HepG2 (cell line): ENCODE results near the gene PCBP2. TPM values are rescaled to one million over a fixed set of nuclear protein-coding genes. Genes with fewer than 3 reads are reported as not detected.
A peak's percentile ranks its signal among the peaks of the same experiment; 100 is the strongest.

Source experiments
- ATAC-seq: fragments of 200-7000 bp; cut with Tn5 transposase; 3 replicates; pipeline ENCODE4 v1.9.1; 2020; ENCODE audit warnings: mild to moderate bottlenecking, moderate library complexity
- BruUV-seq: library from RNA; stranded (reverse); fragments of 400-500 nt; replicated peaks from 2 replicates; lab custom pipeline; 2021; lab: Mats Ljungman, UMichigan
- CTCF ChIA-PET: fragments of 300-600 bp; formaldehyde crosslinking; extraction: SDS; loops from one replicate; lab custom pipeline; 2021; ENCODE audit warnings: low total read pairs, inconsistent platforms, low intra/inter-chr PET ratio; lab: Yijun Ruan, JAX
- POLR2A ChIA-PET: fragments of 350-600 bp; sonication (Branson Sonifier 250); formaldehyde crosslinking; loops from one replicate; lab custom pipeline; 2020; ENCODE audit warnings: antibody characterized with exemption, inconsistent platforms; lab: Yijun Ruan, JAX
- DNase-seq: peaks from one replicate; pipeline ENCODE4 v3.0.0-alpha.2; 2015; ENCODE audit warnings: low spot score
- FAIRE-seq: peaks from 3 replicates; lab custom pipeline; 2011; peaks lifted over from hg19 to GRCh38; lab: Jason Lieb, UNC
- H2AFZ ChIP-seq: one replicate; pipeline ENCODE4 v1.6.1; 2011; ENCODE audit warnings: low read length, inconsistent platforms
- H3K27ac ChIP-seq: fragments of 300-600 bp; 3 replicates; pipeline ENCODE4 v1.8.0; 2011; ENCODE audit warnings: mixed run types, mild to moderate bottlenecking, mixed read lengths, low read length, inconsistent platforms; ENCODE audit not compliant: insufficient read depth; ENCODE audit errors: extremely low read length
- H3K27me3 ChIP-seq, 2 experiments: fragments of 200-600 bp in 1 of 2; 2 replicates in 1 of 2; 3 replicates in 1 of 2; pipeline versions ENCODE4 v1.6.0 to v1.8.0; 2011; ENCODE audit warnings: low read length in 2 of 2, mild to moderate bottlenecking in 2 of 2, moderate library complexity in 2 of 2, inconsistent platforms in 1 of 2; ENCODE audit not compliant: insufficient read depth in 2 of 2, control insufficient read depth in 1 of 2
- H3K36me3 ChIP-seq, 2 experiments: fragments of 200-600 bp in 1 of 2; replicated peaks in 1 of 2; 2 replicates in 1 of 2; 3 replicates in 1 of 2; pipeline versions ENCODE4 v1.5.1 to v1.8.0; 2011; ENCODE audit warnings: low read length in 2 of 2, inconsistent platforms in 1 of 2; ENCODE audit not compliant: insufficient read depth in 2 of 2, control insufficient read depth in 1 of 2
- H3K4me1 ChIP-seq: 2 replicates; pipeline ENCODE4 v1.5.1; 2012; ENCODE audit warnings: low read length, inconsistent platforms; ENCODE audit not compliant: insufficient read depth
- H3K4me2 ChIP-seq: 2 replicates; pipeline ENCODE4 v1.6.0; 2011; ENCODE audit warnings: low read depth, low read length, inconsistent platforms
- H3K4me3 ChIP-seq, 3 experiments: fragments of 200-600 bp in 1 of 3; sonication (generic), shearing (Covaris generic) in 1 of 3; replicated peaks in 1 of 3; 2 replicates each; pipeline ENCODE4 v1.5.1; 2011 to 2016; ENCODE audit warnings: low read length in 3 of 3, inconsistent platforms in 2 of 3, low read depth in 2 of 3, mild to moderate bottlenecking in 2 of 3, control low read depth in 1 of 3, mixed read lengths in 1 of 3; ENCODE audit not compliant: insufficient read depth in 1 of 3
- H3K79me2 ChIP-seq: one replicate; pipeline ENCODE4 v1.6.1; 2011; ENCODE audit warnings: low read length, inconsistent platforms; ENCODE audit not compliant: insufficient read depth
- H3K9ac ChIP-seq: 2 replicates; pipeline ENCODE4 v1.6.0; 2011; ENCODE audit warnings: mild to moderate bottlenecking, low read depth, low read length, inconsistent platforms; ENCODE audit not compliant: insufficient read depth
- H3K9me3 ChIP-seq: 2 replicates; pipeline ENCODE4 v1.5.1; 2012; ENCODE audit warnings: mild to moderate bottlenecking, low read length
- H4K20me1 ChIP-seq: 2 replicates; pipeline ENCODE4 v1.6.0; 2011; ENCODE audit warnings: inconsistent platforms, mild to moderate bottlenecking, low read length, moderate library complexity; ENCODE audit not compliant: insufficient read depth
- ETV5 ChIP-seq: IDR thresholded peaks from 2 replicates; pipeline ENCODE4 v1.6.1; 2018; ENCODE audit warnings: missing biosample characterization, missing genetic modification reagents, inconsistent platforms, borderline replicate concordance
- HOXA3 ChIP-seq: sonication (generic); formaldehyde crosslinking; IDR thresholded peaks from 2 replicates; pipeline ENCODE4 v1.5.0; 2020; ENCODE audit warnings: missing genetic modification reagents
- IRF1 ChIP-seq: sonication (generic); formaldehyde crosslinking; IDR thresholded peaks from 2 replicates; pipeline ENCODE4 v1.4.0; 2020; ENCODE audit warnings: low read depth, mild to moderate bottlenecking, missing genetic modification reagents
- POLR2AphosphoS2 ChIP-seq: IDR thresholded peaks from 2 replicates; pipeline ENCODE4 v1.6.1; 2011; ENCODE audit warnings: low read depth, low read length, improper control_type of control experiment
- SCMH1 ChIP-seq: sonication (generic); formaldehyde crosslinking; IDR thresholded peaks from 2 replicates; pipeline ENCODE4 v1.9.0; 2021; ENCODE audit warnings: missing genetic modification reagents, mild to moderate bottlenecking, borderline replicate concordance
- SOX13 ChIP-seq, 3 experiments: fragments of 450-650 bp in 1 of 3; sonication (generic) in 1 of 3; formaldehyde crosslinking in 1 of 3; IDR thresholded peaks in 2 of 3; conservative IDR thresholded peaks in 1 of 3; 2 replicates each; pipeline versions ENCODE4 v1.5.0 to v1.6.1; 2016 to 2020; ENCODE audit warnings: antibody characterized with exemption in 1 of 3, mild to moderate bottlenecking in 1 of 3, missing compliant biosample characterization in 1 of 3, missing genetic modification reagents in 1 of 3, moderate library complexity in 1 of 3
- TBL1XR1 ChIP-seq: fragments of 150-350 bp; IDR thresholded peaks from 2 replicates; pipeline ENCODE4 v1.6.1; 2014; ENCODE audit warnings: borderline replicate concordance, low read length; ENCODE audit not compliant: partially characterized antibody
- ZEB1 ChIP-seq: IDR thresholded peaks from 2 replicates; pipeline ENCODE4 v1.6.1; 2012; ENCODE audit warnings: mild to moderate bottlenecking, low read depth, inconsistent platforms; ENCODE audit not compliant: insufficient replicate concordance
- ZNF225 ChIP-seq: sonication (generic); formaldehyde crosslinking; IDR thresholded peaks from 2 replicates; pipeline ENCODE4 v1.4.0; 2020; ENCODE audit warnings: mild to moderate bottlenecking, missing genetic modification reagents
- ZNF274 ChIP-seq: sonication (generic); formaldehyde crosslinking; IDR thresholded peaks from 2 replicates; pipeline ENCODE4 v1.5.1; 2020; ENCODE audit warnings: mild to moderate bottlenecking, missing genetic modification reagents
- ZNF546 ChIP-seq: sonication (generic); formaldehyde crosslinking; conservative IDR thresholded peaks from 2 replicates; pipeline ENCODE4 v1.8.1; 2023; ENCODE audit warnings: mild to moderate bottlenecking, missing genetic modification reagents
- ZNF772 ChIP-seq: sonication (generic); formaldehyde crosslinking; IDR thresholded peaks from 2 replicates; pipeline ENCODE4 v1.5.0; 2020; ENCODE audit warnings: mild to moderate bottlenecking, missing genetic modification reagents
- ZNF850 ChIP-seq: sonication (generic); formaldehyde crosslinking; conservative IDR thresholded peaks from 2 replicates; pipeline ENCODE4 v1.9.0; 2021; ENCODE audit warnings: mild to moderate bottlenecking, missing genetic modification reagents
- ZNF878 ChIP-seq: sonication (generic); formaldehyde crosslinking; IDR thresholded peaks from 2 replicates; pipeline ENCODE4 v1.8.1; 2023; ENCODE audit warnings: mild to moderate bottlenecking, missing genetic modification reagents, moderate library complexity
- WGBS: methylation state at CpG from one replicate; pipeline ENCODE4 v1.1.6; 2017; ENCODE audit warnings: low lambda C conversion rate; 5-methylcytosine and 5-hydroxymethylcytosine counted together
- in situ Hi-C: cut with HindIII; loops from 2 replicates; pipeline ENCODE4 v1.10.0; 2017; ENCODE audit warnings: low pct_unique_long_range_greater_than_20kb; ENCODE audit not compliant: extremely low pct_ligation_motif_present
- intact Hi-C: fragments of 100-400 bp; cut with micrococcal nuclease; formaldehyde crosslinking; loops from one replicate; pipeline ENCODE4 v1.10.0; 2022; ENCODE audit not compliant: unreplicated experiment
- polyA plus RNA-seq, 8 experiments: library from polyadenylated mRNA; depleted of rRNA in 3 of 8; stranded (reverse) in 7 of 8; unstranded in 1 of 8; fragments of >200 nt; fragmentation: Illumina TruSeq in 4 of 8; extraction: Trizol in 4 of 8; gene quantifications; 2 replicates each; pipeline versions ENCODE4 v1.2.1 to v1.2.3, GENCODE V29; 2011 to 2016; ENCODE audit warnings: low read depth in 4 of 8, missing spikeins in 1 of 8, mixed read lengths in 1 of 8; ENCODE audit not compliant: insufficient read depth in 1 of 8
- total RNA-seq, 5 experiments: library from RNA; depleted of rRNA; stranded (reverse); fragments of >200 nt; fragmentation: Illumina TruSeq; extraction: Trizol; gene quantifications; 2 replicates each; pipeline ENCODE4 v1.2.3, GENCODE V29; 2016; ENCODE audit warnings: low read depth in 1 of 5
- TF ChIP-seq, protein P1 (sequence below): sonication (generic); formaldehyde crosslinking; IDR thresholded peaks from 2 replicates; pipeline ENCODE4 v1.5.0; 2020; ENCODE audit warnings: missing genetic modification reagents
- TF ChIP-seq, protein P2 (sequence below): IDR thresholded peaks from 2 replicates; pipeline ENCODE4 v1.6.1; 2012; ENCODE audit warnings: low read depth, low read length, improper control_type of control experiment

The PCBP2 gene
- total and polyA plus RNA-seq, 2 of the 13 experiments (the other 11 are each of a cell fraction or from before 2014, with no cell fraction given): 154 to 345 TPM

DNA sequence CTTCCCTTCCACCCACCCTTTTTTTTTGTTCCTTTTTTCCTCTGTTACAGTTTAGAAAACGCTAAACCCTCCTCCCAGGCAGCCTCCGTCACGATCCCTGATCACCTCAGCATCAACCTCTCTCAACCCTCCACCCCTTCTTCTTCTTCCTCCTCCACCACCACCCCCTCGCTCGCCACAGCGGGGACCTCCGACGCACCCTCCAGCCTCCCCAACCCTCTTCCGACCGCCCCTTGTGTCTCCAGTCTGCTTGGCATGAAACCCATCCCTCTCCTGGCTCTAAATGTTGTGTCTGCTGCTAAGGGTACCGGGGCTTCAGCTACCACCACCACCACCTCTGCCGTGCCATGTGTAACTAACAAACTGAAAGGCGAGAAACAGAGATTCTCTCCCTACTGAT is 22.9 kb downstream of the PCBP2 start:
- H3K4me2 ChIP-seq: no peak overlapping the region
- H3K9me3 ChIP-seq: no peaks in the 10 kb centered on the region
- intact Hi-C loops: loop anchor here (5.0 kb wide), 1 partner anchor 32 kb away; the partner anchor contains the start of gene NPFF
- ATAC-seq: no peak
- no peak overlapping the region for H3K9ac ChIP-seq
- no peaks in the 10 kb centered on the region for H3K27me3 ChIP-seq
- H3K36me3 ChIP-seq: peaks cover 46 to 95% of the 10 kb centered on the region in 2 experiments
- in situ Hi-C loops: no loop called here
- no peak overlapping the region for H3K4me3 ChIP-seq
- no peaks in the 10 kb centered on the region; the same call in 1 of the 2 replicates for H3K4me1 ChIP-seq
- DNase-seq: no peak
- POLR2A ChIA-PET: interaction anchor here (1.0 to 2.0 kb wide), 4 partner anchors 21 to 34 kb away, joined by 3 to 7 read pairs (median 4); partner anchors contain the start of gene TARBP2
- no TSS peak for BruUV-seq
- H4K20me1 ChIP-seq: peaks cover 39% of the 10 kb centered on the region
- peaks cover 26% of the 10 kb centered on the region for H3K79me2 ChIP-seq
- 97% methylated on average over 13 of the region's 13 CpGs for WGBS
- no peak overlapping the region for H2AFZ ChIP-seq
- TF ChIP-seq TBL1XR1 (no peak), SCMH1 (CRISPR knock-in tag) (no peak), ZEB1 (no peak), ZNF546 (no peak), IRF1 (CRISPR knock-in tag) (no peak)
- TF ChIP-seq, protein P1, sequence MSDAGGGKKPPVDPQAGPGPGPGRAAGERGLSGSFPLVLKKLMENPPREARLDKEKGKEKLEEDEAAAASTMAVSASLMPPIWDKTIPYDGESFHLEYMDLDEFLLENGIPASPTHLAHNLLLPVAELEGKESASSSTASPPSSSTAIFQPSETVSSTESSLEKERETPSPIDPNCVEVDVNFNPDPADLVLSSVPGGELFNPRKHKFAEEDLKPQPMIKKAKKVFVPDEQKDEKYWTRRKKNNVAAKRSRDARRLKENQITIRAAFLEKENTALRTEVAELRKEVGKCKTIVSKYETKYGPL: no peak
- no peak overlapping the region for H3K27ac ChIP-seq
- CTCF ChIA-PET: no interaction called here
- FAIRE-seq: no peak

DNA sequence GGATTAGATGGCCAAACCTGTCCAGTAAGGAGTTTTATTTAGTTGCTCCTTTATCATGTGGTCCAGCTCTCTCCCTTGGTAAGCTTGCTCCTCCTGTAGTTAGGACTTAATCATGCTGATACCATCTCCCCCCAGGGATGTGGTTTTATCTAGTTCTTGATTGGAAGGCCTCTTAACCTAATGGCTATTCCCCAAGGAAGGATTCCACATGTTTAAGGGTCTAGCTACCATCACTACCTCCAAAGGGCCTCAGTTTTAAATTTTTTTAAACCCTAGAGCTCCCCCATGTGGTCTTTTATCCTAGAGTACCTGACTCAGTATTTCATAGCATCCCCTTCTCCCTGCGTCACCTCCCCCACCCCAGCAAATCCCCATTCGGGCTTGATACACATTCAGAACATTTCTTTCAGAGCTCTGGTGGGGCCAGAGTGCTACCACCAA is 24.9 kb downstream of the PCBP2 start:
- peak; percentile 43 for ATAC-seq
- H3K79me2 ChIP-seq: peaks cover 21% of the 10 kb centered on the region
- POLR2A ChIA-PET: interaction anchor here (0.8 to 1.7 kb wide), 4 partner anchors 20 to 97 kb away, joined by 3 to 8 read pairs (median 4); partner anchors contain the start of genes SP1 and TARBP2
- TF ChIP-seq ZNF772 (CRISPR knock-in tag) (no peak), ZNF274 (no peak), POLR2AphosphoS2 (peak; percentile 10; the same call in 1 of the 2 replicates), SOX13 (IDR thresholded peaks at IDR 0.05) (no peak), SOX13 (CRISPR knock-in tag; conservative IDR thresholded peaks at IDR 0.05 in 1 of 2, IDR thresholded peaks at IDR 0.05 in 1 of 2) (no peak), ZNF225 (CRISPR knock-in tag) (no peak), HOXA3 (no peak), ETV5 (CRISPR knock-in tag) (no peak), ZNF878 (no peak), ZNF850 (CRISPR knock-in tag) (no peak)
- TF ChIP-seq, protein P2, sequence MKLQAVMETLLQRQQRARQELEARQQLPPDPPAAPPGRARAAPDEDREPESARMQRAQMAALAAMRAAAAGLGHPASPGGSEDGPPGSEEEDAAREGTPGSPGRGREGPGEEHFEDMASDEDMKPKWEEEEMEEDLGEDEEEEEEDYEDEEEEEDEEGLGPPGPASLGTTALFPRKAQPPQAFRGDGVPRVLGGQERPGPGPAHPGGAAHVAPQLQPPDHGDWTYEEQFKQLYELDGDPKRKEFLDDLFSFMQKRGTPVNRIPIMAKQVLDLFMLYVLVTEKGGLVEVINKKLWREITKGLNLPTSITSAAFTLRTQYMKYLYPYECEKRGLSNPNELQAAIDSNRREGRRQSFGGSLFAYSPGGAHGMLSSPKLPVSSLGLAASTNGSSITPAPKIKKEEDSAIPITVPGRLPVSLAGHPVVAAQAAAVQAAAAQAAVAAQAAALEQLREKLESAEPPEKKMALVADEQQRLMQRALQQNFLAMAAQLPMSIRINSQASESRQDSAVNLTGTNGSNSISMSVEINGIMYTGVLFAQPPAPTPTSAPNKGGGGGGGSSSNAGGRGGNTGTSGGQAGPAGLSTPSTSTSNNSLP: no peak

More for the DNA sequence above, 24.9 kb downstream of the PCBP2 start:
- peaks cover 38 to 90% of the 10 kb centered on the region in 2 experiments for H3K36me3 ChIP-seq
- 91% methylated on average over 2 of the region's 2 CpGs for WGBS
- intact Hi-C loops (no loop called here), in situ Hi-C loops (no loop called here)
- no peak overlapping the region for H3K27ac ChIP-seq
- H3K4me2 ChIP-seq: no peak overlapping the region
- FAIRE-seq (no peak), DNase-seq (no peak)
- H3K4me3 ChIP-seq: no peak overlapping the region
- BruUV-seq: no TSS peak
- H3K4me1 ChIP-seq: no peaks in the 10 kb centered on the region
- no peaks in the 10 kb centered on the region for H3K27me3 ChIP-seq
- no peaks in the 10 kb centered on the region for H3K9me3 ChIP-seq
- no peak overlapping the region for H2AFZ ChIP-seq
- H4K20me1 ChIP-seq: peaks cover 39% of the 10 kb centered on the region
- CTCF ChIA-PET: no interaction called here
- no peak overlapping the region for H3K9ac ChIP-seq
